ENCODE measurements around the gene EHHADH. TPM values are rescaled to one million over a fixed set of nuclear protein-coding genes. Genes with fewer than 3 reads are reported as not detected.

EHHADH gene
- total RNA-seq, 2 donors from 2014 or later, result 8.3 to 9.2 TPM

GRCh38 chr3:185149591-185149990, 104.3 kb downstream of the EHHADH start:
- no peak for ATAC-seq
- DNase-seq, result no peak
- WGBS, 2 donors, result 51 to 60% methylated on average over 3 of the region's 3 CpGs

GRCh38 chr3:185145511-185145910, 108.3 kb downstream of the EHHADH start:
- H3K27ac ChIP-seq, result no peak overlapping the region
- no peak overlapping the region for H3K4me3 ChIP-seq
- H3K36me3 ChIP-seq (replicated peaks in 1 of 2; ENCODE audit: insufficient read depth in 1 of 2, low read depth in 2 of 2), result no peaks in the 10 kb centered on the region
- H3K4me1 ChIP-seq, result no peaks in the 10 kb centered on the region
- no peaks in the 10 kb centered on the region for H3K27me3 ChIP-seq
- ATAC-seq (no peak), DNase-seq (no peak)
- WGBS, 2 donors, result 61 to 72% methylated on average over 6 of the region's 6 CpGs
- H3K9me3 ChIP-seq, result no peaks in the 10 kb centered on the region
- intact Hi-C loops (cut with DNase I), result no loop called here
- TF ChIP-seq CTCF (IDR thresholded peaks at IDR 0.05) (no peak), POLR2A (IDR thresholded peaks at IDR 0.05) (no peak)

More at GRCh38 chr3:185149591-185149990, 104.3 kb downstream of the EHHADH start:
- TF ChIP-seq CTCF (IDR thresholded peaks at IDR 0.05) (no peak), POLR2A (IDR thresholded peaks at IDR 0.05) (no peak)
- intact Hi-C loops (cut with DNase I), result no loop called here
- H3K9me3 ChIP-seq, result no peaks in the 10 kb centered on the region
- H3K36me3 ChIP-seq (replicated peaks in 1 of 2; ENCODE audit: insufficient read depth in 1 of 2, low read depth in 2 of 2), result no peaks in the 10 kb centered on the region
- no peak overlapping the region for H3K27ac ChIP-seq
- H3K4me1 ChIP-seq, result peaks cover 20% of the 10 kb centered on the region
- peaks cover 0 to 8% of the 10 kb centered on the region in 2 donors for H3K27me3 ChIP-seq
- H3K4me3 ChIP-seq, result no peak overlapping the region

GRCh38 chr3:185144784-185145183, 109.1 kb downstream of the EHHADH start:
- WGBS, 2 donors, result 73 to 86% methylated on average over 3 of the region's 3 CpGs
- Histone ChIP-seq H3K4me3 (no peak overlapping the region), H3K27ac (no peak overlapping the region), H3K9me3 (no peaks in the 10 kb centered on the region), H3K27me3 (no peaks in the 10 kb centered on the region), H3K36me3 (replicated peaks in 1 of 2; ENCODE audit: insufficient read depth in 1 of 2, low read depth in 2 of 2) (no peaks in the 10 kb centered on the region), H3K4me1 (no peaks in the 10 kb centered on the region)
- TF ChIP-seq POLR2A (IDR thresholded peaks at IDR 0.05) (no peak), CTCF (IDR thresholded peaks at IDR 0.05) (no peak)
- intact Hi-C loops (cut with DNase I), result no loop called here
- no peak for ATAC-seq
- no peak for DNase-seq

Small RNA genes lying within 50 kb of the gene (microRNA-seq; reads per million reads assigned to microRNA genes)
- 0.45 to 1.4 reads per million in 2 donors for gene MIR5588 (ENCODE audit: borderline number of aligned reads in 2 of 2, borderline replicate concordance in 2 of 2)

Small RNA genes lying within 50 kb of the gene (small RNA-seq; reads per million reads assigned to genes)
- gene MIR5588, result not detected

Other genes starting within 250 kb of the EHHADH start
- gene C3orf70, start 101.0 kb downstream of the EHHADH start, total RNA-seq, result 1 to 10 TPM in 1 of 2 donors, under 1 TPM in 1; 0.99 to 1.0 TPM
- gene MAP3K13, start 109.1 kb upstream of the EHHADH start, total RNA-seq, result 10 to 100 TPM; 20.0 to 27.4 TPM
- 1 to 10 TPM; 7.6 to 9.3 TPM for gene TMEM41A, start 245.0 kb upstream of the EHHADH start, total RNA-seq

Data from body of pancreas (tissue), 4 donors.